ENCODE measurements around the gene MRPS34. TPM values are rescaled to one million over a fixed set of nuclear protein-coding genes. Genes with fewer than 3 reads are reported as not detected.

Gene MRPS34
- 54.5 to 78.7 TPM (median 60.4 TPM) in 3 replicates for total RNA-seq
- long read RNA-seq, transcript MRPS34-202 (3 exons, 1,024 nt): major isoform, 83 of 99 reads
- long read RNA-seq, transcript MRPS34-203 (2 exons, 713 nt): minor isoform, 7 of 99 reads
- long read RNA-seq, partial matches to known transcripts: 2 of 99 reads
- long read RNA-seq, other reads (novel, unspliced or antisense): 5 of 99 reads

- Mint-ChIP-seq H3K36me3 (ENCODE audit: low read depth) (peaks cover 4% of the 10 kb centered on the region), H3K27ac (ENCODE audit: unreplicated experiment) (peak within 1 kb of the TSS; percentile 97), H3K9me3 (ENCODE audit: low read depth) (no peaks in the 10 kb centered on the region), H3K4me1 (ENCODE audit: low read depth) (peaks cover 25% of the 10 kb centered on the region), H3K4me3 (ENCODE audit: unreplicated experiment) (peak within 1 kb of the TSS; percentile 95), H3K27me3 (ENCODE audit: low read depth) (no peaks in the 10 kb centered on the region)
- TF ChIP-seq, protein P1, sequence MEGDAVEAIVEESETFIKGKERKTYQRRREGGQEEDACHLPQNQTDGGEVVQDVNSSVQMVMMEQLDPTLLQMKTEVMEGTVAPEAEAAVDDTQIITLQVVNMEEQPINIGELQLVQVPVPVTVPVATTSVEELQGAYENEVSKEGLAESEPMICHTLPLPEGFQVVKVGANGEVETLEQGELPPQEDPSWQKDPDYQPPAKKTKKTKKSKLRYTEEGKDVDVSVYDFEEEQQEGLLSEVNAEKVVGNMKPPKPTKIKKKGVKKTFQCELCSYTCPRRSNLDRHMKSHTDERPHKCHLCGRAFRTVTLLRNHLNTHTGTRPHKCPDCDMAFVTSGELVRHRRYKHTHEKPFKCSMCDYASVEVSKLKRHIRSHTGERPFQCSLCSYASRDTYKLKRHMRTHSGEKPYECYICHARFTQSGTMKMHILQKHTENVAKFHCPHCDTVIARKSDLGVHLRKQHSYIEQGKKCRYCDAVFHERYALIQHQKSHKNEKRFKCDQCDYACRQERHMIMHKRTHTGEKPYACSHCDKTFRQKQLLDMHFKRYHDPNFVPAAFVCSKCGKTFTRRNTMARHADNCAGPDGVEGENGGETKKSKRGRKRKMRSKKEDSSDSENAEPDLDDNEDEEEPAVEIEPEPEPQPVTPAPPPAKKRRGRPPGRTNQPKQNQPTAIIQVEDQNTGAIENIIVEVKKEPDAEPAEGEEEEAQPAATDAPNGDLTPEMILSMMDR (IDR thresholded peaks at IDR 0.05): peak; percentile 99
- DNase-seq (ENCODE audit: low spot score): no peak
Measured at GRCh38 chr16:1772908-1773702, at the start of gene MRPS34. MRPS34 (minus strand) TSS chr16:1773134; CDS start chr16:1773119, 15 bp downstream.

DNA sequence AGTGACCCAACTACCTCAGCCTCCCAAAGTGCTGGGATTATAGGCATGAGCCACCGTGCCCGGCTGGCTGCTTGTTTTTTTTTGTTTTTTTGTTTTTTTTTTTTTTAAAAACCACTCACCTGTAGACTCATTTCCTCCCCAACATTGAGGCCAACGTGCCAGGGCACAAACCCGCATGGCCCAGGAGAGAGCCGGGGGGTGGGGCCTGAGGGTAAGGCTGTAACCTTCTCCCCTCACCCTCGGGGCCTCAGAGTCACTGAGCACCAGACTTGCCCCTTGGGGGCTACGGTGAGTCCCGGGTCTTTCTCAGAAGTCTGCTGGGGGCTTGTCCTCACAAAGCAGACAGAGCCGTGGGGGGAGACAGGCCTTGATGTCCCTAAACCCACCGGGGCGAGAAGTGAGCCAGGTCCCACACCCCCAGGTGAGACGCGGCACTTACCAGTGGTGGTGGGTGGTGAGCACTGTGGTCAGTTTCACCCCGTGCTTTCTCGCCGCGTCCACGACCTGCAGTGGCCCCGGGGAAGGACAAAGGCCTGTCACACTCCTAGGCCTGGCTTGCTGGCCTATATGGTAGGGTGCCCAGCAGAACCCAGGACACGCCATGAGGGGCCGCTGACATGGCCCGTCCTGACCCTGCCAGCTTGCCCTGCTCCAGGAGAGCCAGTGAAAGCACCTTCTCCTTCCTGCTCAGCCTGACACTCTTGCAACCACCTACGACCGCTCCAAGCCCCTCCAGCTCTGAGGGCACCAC is 49.1 kb upstream of the MRPS34 start:
- Mint-ChIP-seq H3K4me1 (ENCODE audit: low read depth) (peaks cover 19% of the 10 kb centered on the region), H3K27me3 (ENCODE audit: low read depth) (no peaks in the 10 kb centered on the region), H3K27ac (ENCODE audit: unreplicated experiment) (no peak overlapping the region), H3K36me3 (ENCODE audit: low read depth) (peaks cover 3% of the 10 kb centered on the region), H3K4me3 (ENCODE audit: unreplicated experiment) (no peak overlapping the region), H3K9me3 (ENCODE audit: low read depth) (no peaks in the 10 kb centered on the region)
- DNase-seq (ENCODE audit: low spot score): peak; percentile 81
- TF ChIP-seq, protein P1 (IDR thresholded peaks at IDR 0.05): no peak

- Mint-ChIP-seq H3K27me3 (ENCODE audit: low read depth) (no peaks in the 10 kb centered on the region), H3K27ac (ENCODE audit: unreplicated experiment) (no peak overlapping the region), H3K4me3 (ENCODE audit: unreplicated experiment) (no peak overlapping the region), H3K9me3 (ENCODE audit: low read depth) (no peaks in the 10 kb centered on the region), H3K4me1 (ENCODE audit: low read depth) (peaks cover 18% of the 10 kb centered on the region), H3K36me3 (ENCODE audit: low read depth) (peaks cover 3% of the 10 kb centered on the region)
- TF ChIP-seq, protein P1 (IDR thresholded peaks at IDR 0.05): no peak
- DNase-seq (ENCODE audit: low spot score): no peak
Measured at GRCh38 chr16:1820946-1821290, 48.0 kb upstream of the MRPS34 start.

DNA sequence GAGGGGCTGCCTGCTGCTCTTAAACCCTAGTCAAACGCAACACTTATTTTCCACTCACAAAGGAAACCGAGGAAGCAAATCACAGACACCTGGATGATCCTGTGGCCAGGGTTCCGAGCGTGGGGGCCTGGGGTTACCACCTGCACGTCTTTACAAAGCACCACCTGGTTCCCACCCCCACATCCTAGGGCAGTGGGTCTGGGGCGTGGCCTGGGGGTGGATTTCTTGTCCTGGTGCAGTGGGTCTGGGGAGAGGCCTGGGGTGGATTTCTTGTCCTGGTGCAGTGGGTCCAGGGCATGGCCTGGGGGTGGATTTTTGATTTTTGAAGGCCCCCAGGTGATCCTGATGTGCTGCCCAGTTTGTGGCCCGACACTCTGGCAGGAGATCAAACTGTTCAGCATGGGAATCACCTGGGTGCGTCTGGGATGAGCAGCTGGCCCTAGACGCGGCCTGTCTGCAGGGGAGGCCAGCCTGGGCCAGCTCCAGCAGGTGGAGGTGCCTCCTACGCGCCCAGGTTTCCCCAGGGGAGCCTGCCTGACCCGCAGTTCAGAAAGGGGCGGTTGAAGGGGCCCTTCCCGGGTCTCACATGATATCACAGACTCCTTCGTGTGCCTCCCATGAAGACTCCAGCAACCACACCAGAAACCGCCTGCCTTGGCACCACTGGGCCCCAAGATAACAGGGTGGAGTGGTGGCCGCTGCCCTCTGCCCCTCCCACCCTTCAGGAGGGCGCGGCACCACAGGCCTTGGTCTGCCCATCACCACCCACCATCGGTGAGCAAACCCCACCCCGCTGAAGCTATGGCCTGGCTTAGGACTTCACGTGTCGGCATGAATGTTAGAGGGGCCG is 47.4 kb upstream of the MRPS34 start:
- TF ChIP-seq, protein P1 (IDR thresholded peaks at IDR 0.05): no peak
- no peak overlapping the region for H3K27ac Mint-ChIP-seq (ENCODE audit: unreplicated experiment)
- H3K27me3 Mint-ChIP-seq (ENCODE audit: low read depth): no peaks in the 10 kb centered on the region
- H3K36me3 Mint-ChIP-seq (ENCODE audit: low read depth): peaks cover 6% of the 10 kb centered on the region
- H3K9me3 Mint-ChIP-seq (ENCODE audit: low read depth): no peaks in the 10 kb centered on the region
- H3K4me1 Mint-ChIP-seq (ENCODE audit: low read depth): peaks cover 12% of the 10 kb centered on the region
- DNase-seq (ENCODE audit: low spot score): peak; percentile 80
- no peak overlapping the region for H3K4me3 Mint-ChIP-seq (ENCODE audit: unreplicated experiment)
